Neural cell (in vitro differentiated cells): Measurements from ENCODE around the gene UGT2A2. TPM values are rescaled to one million over a fixed set of nuclear protein-coding genes. Genes with fewer than 3 reads are reported as not detected.

Source experiments
- H2AFZ ChIP-seq: fragments of 200-600, 300-800 bp; sonication (generic), shearing (Covaris generic); 2 replicates; pipeline ENCODE4 v1.6.0; 2014; ENCODE audit warnings: low read depth, mild to moderate bottlenecking, antibody characterized with exemption, low read length, moderate library complexity
- H3F3A ChIP-seq: fragments of 200-600 bp; shearing (Covaris generic); 2 replicates; pipeline ENCODE4 v1.6.1; 2016; ENCODE audit warnings: mild to moderate bottlenecking, moderate library complexity, mixed read lengths, antibody characterized with exemption, low read length; ENCODE audit not compliant: insufficient read depth, poor library complexity, severe bottlenecking
- H3K27ac ChIP-seq: fragments of 200-600, 300-800 bp; sonication (generic), shearing (Covaris generic); 2 replicates; pipeline ENCODE4 v1.5.1; 2014; ENCODE audit warnings: mild to moderate bottlenecking, low read length, moderate library complexity
- H3K27me3 ChIP-seq: fragments of 300-800, 200-600 bp; sonication (generic), shearing (Covaris generic); 2 replicates; pipeline ENCODE4 v1.6.0; 2014; ENCODE audit warnings: mild to moderate bottlenecking, low read depth, low read length, moderate library complexity; ENCODE audit not compliant: insufficient read depth
- H3K36me3 ChIP-seq: fragments of 300-800, 200-600 bp; sonication (generic), shearing (Covaris generic); 2 replicates; pipeline ENCODE4 v1.5.1; 2014; ENCODE audit warnings: mild to moderate bottlenecking, antibody characterized with exemption, low read length, moderate library complexity; ENCODE audit not compliant: insufficient read depth
- H3K4me2 ChIP-seq: fragments of 300-800, 200-600 bp; sonication (generic), shearing (Covaris generic); 2 replicates; pipeline ENCODE4 v1.6.0; 2014; ENCODE audit warnings: mild to moderate bottlenecking, low read length
- H3K4me3 ChIP-seq: fragments of 300-800, 200-600 bp; sonication (generic), shearing (Covaris generic); 2 replicates; pipeline ENCODE4 v1.5.1; 2014; ENCODE audit warnings: mild to moderate bottlenecking, low read length, moderate library complexity
- H3K79me2 ChIP-seq: fragments of 200-600 bp; shearing (Covaris generic); replicated peaks from 2 replicates; pipeline ENCODE4 v1.6.0; 2014; ENCODE audit warnings: mild to moderate bottlenecking, low read length, moderate library complexity; ENCODE audit not compliant: insufficient read depth
- H3K9ac ChIP-seq: fragments of 300-800, 200-600 bp; sonication (generic), shearing (Covaris generic); 2 replicates; pipeline ENCODE4 v1.6.1; 2016; ENCODE audit warnings: mild to moderate bottlenecking, low read length, mixed read lengths
- H3K9me2 ChIP-seq: fragments of 200-600 bp; shearing (Covaris generic); 2 replicates; pipeline ENCODE4 v1.6.1; 2016; ENCODE audit warnings: mild to moderate bottlenecking, low read length, mixed read lengths; ENCODE audit not compliant: insufficient read depth
- H3K9me3 ChIP-seq: fragments of 200-600, 300-800 bp; sonication (generic), shearing (Covaris generic); 2 replicates; pipeline ENCODE4 v1.6.1; 2016; ENCODE audit warnings: mild to moderate bottlenecking, mixed run types, low read length, moderate library complexity, mixed read lengths
- H4K20me1 ChIP-seq: fragments of 200-600 bp; shearing (Covaris generic); 2 replicates; pipeline ENCODE4 v1.6.1; 2016; ENCODE audit warnings: mild to moderate bottlenecking, mixed run types; ENCODE audit not compliant: insufficient read depth
- EP300 ChIP-seq: fragments of 450-650 bp; conservative IDR thresholded peaks from 2 replicates; pipeline ENCODE4 v1.6.1; 2014; ENCODE audit warnings: antibody characterized with exemption, mild to moderate bottlenecking, moderate library complexity; ENCODE audit not compliant: poor library complexity, severe bottlenecking
- EZH2 ChIP-seq: fragments of 200-600, 300-800 bp; shearing (Covaris generic), sonication (generic); IDR thresholded peaks from 2 replicates; pipeline ENCODE4 v1.6.1; 2014; ENCODE audit warnings: antibody characterized with exemption, low read length, borderline replicate concordance, mild to moderate bottlenecking; ENCODE audit not compliant: insufficient read depth, poor library complexity, severe bottlenecking
- MXI1 ChIP-seq: fragments of 450-650 bp; conservative IDR thresholded peaks from 2 replicates; pipeline ENCODE4 v1.6.1; 2014; ENCODE audit warnings: antibody characterized with exemption, mild to moderate bottlenecking; ENCODE audit not compliant: poor library complexity, severe bottlenecking
- POLR2AphosphoS5 ChIP-seq: IDR thresholded peaks from 2 replicates; pipeline ENCODE4 v1.6.1; 2012
- RAD21 ChIP-seq: fragments of 450-650 bp; conservative IDR thresholded peaks from 2 replicates; pipeline ENCODE4 v1.6.1; 2014; ENCODE audit warnings: antibody characterized with exemption, mild to moderate bottlenecking, moderate library complexity
- SMC3 ChIP-seq: fragments of 450-650 bp; conservative IDR thresholded peaks from 2 replicates; pipeline ENCODE4 v1.6.1; 2014; ENCODE audit warnings: antibody characterized with exemption, mild to moderate bottlenecking, moderate library complexity; ENCODE audit not compliant: poor library complexity
- TAF1 ChIP-seq: IDR thresholded peaks from 2 replicates; pipeline ENCODE4 v1.6.1; 2012; ENCODE audit warnings: low read depth
- polyA plus RNA-seq: library from polyadenylated mRNA; depleted of rRNA; stranded (reverse); fragments of >200 nt; gene quantifications from 2 replicates; pipeline ENCODE4 v1.2.3, GENCODE V29; 2014
- TF ChIP-seq, protein P1 (sequence below): IDR thresholded peaks from 2 replicates; pipeline ENCODE4 v1.6.1; 2012; ENCODE audit warnings: borderline replicate concordance
- TF ChIP-seq, protein P2 (sequence below): fragments of 450-650 bp; IDR thresholded peaks from 2 replicates; pipeline ENCODE4 v1.5.1; 2014; ENCODE audit warnings: antibody characterized with exemption, mild to moderate bottlenecking, moderate library complexity; ENCODE audit not compliant: poor library complexity, severe bottlenecking

The UGT2A2 gene
- polyA plus RNA-seq, 1 donor from 2014 or later, result not detected

DNA sequence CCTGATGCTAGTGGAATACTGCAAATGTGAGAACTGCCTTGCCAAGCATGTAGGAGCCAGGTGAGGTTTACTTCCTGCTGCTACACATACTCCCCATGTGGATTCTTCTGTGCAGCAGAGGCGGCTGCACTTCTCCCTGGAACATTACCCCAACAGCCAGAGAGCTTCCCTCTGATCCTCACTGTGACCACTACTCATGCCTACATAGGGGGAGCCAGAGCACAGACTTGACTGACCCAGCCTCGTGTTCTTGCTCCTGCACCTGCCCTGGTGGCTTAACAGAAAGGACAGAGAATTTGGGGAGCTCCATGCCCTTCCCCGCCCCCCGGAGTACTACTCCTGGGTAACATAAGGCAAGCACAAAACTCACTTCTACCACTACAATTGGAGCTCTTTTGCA lies 38.4 kb downstream of the UGT2A2 start:
- Histone ChIP-seq H3K36me3 (no peaks in the 10 kb centered on the region), H4K20me1 (no peaks in the 10 kb centered on the region), H3K79me2 (no peaks in the 10 kb centered on the region), H3K9ac (no peak overlapping the region), H3K27me3 (no peaks in the 10 kb centered on the region), H3F3A (no peaks in the 10 kb centered on the region), H3K9me3 (no peaks in the 10 kb centered on the region), H2AFZ (no peak overlapping the region), H3K9me2 (no peaks in the 10 kb centered on the region), H3K4me2 (no peak overlapping the region), H3K27ac (no peak overlapping the region), H3K4me3 (no peak overlapping the region)
- TF ChIP-seq, protein P1, sequence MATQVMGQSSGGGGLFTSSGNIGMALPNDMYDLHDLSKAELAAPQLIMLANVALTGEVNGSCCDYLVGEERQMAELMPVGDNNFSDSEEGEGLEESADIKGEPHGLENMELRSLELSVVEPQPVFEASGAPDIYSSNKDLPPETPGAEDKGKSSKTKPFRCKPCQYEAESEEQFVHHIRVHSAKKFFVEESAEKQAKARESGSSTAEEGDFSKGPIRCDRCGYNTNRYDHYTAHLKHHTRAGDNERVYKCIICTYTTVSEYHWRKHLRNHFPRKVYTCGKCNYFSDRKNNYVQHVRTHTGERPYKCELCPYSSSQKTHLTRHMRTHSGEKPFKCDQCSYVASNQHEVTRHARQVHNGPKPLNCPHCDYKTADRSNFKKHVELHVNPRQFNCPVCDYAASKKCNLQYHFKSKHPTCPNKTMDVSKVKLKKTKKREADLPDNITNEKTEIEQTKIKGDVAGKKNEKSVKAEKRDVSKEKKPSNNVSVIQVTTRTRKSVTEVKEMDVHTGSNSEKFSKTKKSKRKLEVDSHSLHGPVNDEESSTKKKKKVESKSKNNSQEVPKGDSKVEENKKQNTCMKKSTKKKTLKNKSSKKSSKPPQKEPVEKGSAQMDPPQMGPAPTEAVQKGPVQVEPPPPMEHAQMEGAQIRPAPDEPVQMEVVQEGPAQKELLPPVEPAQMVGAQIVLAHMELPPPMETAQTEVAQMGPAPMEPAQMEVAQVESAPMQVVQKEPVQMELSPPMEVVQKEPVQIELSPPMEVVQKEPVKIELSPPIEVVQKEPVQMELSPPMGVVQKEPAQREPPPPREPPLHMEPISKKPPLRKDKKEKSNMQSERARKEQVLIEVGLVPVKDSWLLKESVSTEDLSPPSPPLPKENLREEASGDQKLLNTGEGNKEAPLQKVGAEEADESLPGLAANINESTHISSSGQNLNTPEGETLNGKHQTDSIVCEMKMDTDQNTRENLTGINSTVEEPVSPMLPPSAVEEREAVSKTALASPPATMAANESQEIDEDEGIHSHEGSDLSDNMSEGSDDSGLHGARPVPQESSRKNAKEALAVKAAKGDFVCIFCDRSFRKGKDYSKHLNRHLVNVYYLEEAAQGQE, result no peak
- no peak for TF ChIP-seq EP300
- TF ChIP-seq MXI1, result no peak
- no peak for TF ChIP-seq POLR2AphosphoS5
- TF ChIP-seq RAD21, result no peak
- no peak for TF ChIP-seq EZH2
- no peak for TF ChIP-seq SMC3
- TF ChIP-seq, protein P2, sequence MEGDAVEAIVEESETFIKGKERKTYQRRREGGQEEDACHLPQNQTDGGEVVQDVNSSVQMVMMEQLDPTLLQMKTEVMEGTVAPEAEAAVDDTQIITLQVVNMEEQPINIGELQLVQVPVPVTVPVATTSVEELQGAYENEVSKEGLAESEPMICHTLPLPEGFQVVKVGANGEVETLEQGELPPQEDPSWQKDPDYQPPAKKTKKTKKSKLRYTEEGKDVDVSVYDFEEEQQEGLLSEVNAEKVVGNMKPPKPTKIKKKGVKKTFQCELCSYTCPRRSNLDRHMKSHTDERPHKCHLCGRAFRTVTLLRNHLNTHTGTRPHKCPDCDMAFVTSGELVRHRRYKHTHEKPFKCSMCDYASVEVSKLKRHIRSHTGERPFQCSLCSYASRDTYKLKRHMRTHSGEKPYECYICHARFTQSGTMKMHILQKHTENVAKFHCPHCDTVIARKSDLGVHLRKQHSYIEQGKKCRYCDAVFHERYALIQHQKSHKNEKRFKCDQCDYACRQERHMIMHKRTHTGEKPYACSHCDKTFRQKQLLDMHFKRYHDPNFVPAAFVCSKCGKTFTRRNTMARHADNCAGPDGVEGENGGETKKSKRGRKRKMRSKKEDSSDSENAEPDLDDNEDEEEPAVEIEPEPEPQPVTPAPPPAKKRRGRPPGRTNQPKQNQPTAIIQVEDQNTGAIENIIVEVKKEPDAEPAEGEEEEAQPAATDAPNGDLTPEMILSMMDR, result no peak
- no peak for TF ChIP-seq TAF1

DNA sequence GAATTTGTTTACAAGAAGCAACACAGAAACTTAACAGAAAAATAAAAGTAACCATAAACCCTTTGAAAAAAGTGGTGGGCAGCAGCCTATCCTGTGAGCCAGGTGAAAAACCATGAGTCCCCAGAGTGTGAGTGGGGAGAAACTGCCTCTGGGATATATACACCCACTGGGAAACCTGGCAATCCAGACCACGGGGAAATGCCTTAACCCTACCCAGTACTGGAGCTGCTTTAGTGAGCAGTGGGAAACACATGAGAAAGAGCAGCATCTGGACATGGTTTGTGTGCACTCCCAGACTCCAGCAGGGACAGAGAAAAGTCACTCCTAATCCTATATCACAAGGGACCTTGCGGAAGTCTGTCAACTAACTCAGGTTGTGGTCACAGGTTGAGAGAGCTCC lies 39.4 kb downstream of the UGT2A2 start:
- Histone ChIP-seq H2AFZ (no peak overlapping the region), H3K4me3 (no peak overlapping the region), H3K27me3 (no peaks in the 10 kb centered on the region)

More for the DNA sequence above, 39.4 kb downstream of the UGT2A2 start:
- no peaks in the 10 kb centered on the region for H3K36me3 ChIP-seq
- H3K9ac ChIP-seq, result no peak overlapping the region
- H3K79me2 ChIP-seq, result no peaks in the 10 kb centered on the region
- H3K9me2 ChIP-seq, result no peaks in the 10 kb centered on the region
- no peaks in the 10 kb centered on the region for H4K20me1 ChIP-seq
- H3F3A ChIP-seq, result no peaks in the 10 kb centered on the region
- TF ChIP-seq, protein P2, result no peak
- no peak for TF ChIP-seq TAF1
- TF ChIP-seq MXI1, result no peak
- TF ChIP-seq, protein P1, result no peak
- no peak for TF ChIP-seq EZH2
- no peak for TF ChIP-seq RAD21
- H3K27ac ChIP-seq, result no peak overlapping the region
- no peaks in the 10 kb centered on the region for H3K9me3 ChIP-seq
- H3K4me2 ChIP-seq, result no peak overlapping the region
